Tibial artery (tissue), 4 donors: ENCODE results near the gene LRRC32.
"Not testable (repeated sequence)": the region's sequence is repeated elsewhere in the genome, so short reads cannot be mapped to it uniquely, and the experiment has no call there.

Experiments used
- DNase-seq, 2 donors: peaks; one replicate each; pipeline ENCODE4 v3.0.0-alpha.2; 2019
- H3K27ac ChIP-seq, 2 donors: fragments of 200-600 bp; sonication (generic) in 1 of 2; 1 replicate in 1 of 2; 2 replicates in 1 of 2; pipeline ENCODE4 v1.5.1; 2018 to 2019; ENCODE audit warnings: mild to moderate bottlenecking in 1 of 2
- H3K27me3 ChIP-seq, 2 donors: fragments of 200-600 bp; sonication (generic) in 1 of 2; one replicate each; pipeline versions ENCODE4 v1.5.1 to v1.6.0; 2016 to 2019
- H3K36me3 ChIP-seq, 3 donors: fragments of 200-600 bp; sonication (generic) in 2 of 3; one replicate each; pipeline ENCODE4 v1.5.1; 2016 to 2019; ENCODE audit warnings: mild to moderate bottlenecking in 2 of 3
- H3K4me1 ChIP-seq, 4 donors: fragments of 200-600 bp; sonication (generic) in 2 of 4; 1 replicate in 3 of 4; 2 replicates in 1 of 4; pipeline ENCODE4 v1.5.1; 2016 to 2019
- H3K4me3 ChIP-seq, 2 donors: fragments of 200-600 bp; sonication (generic) in 1 of 2; 1 replicate in 1 of 2; 2 replicates in 1 of 2; pipeline ENCODE4 v1.5.1; 2018 to 2019; ENCODE audit warnings: mild to moderate bottlenecking in 2 of 2
- H3K9me3 ChIP-seq, 3 donors: fragments of 200-600 bp; sonication (generic) in 1 of 3; one replicate each; pipeline ENCODE4 v1.5.1; 2016 to 2019
- CTCF ChIP-seq, 2 experiments: fragments of 200-600 bp in 1 of 2; fragments of 450-650 bp in 1 of 2; IDR thresholded peaks; one replicate each; pipeline ENCODE4 v1.5.1; 2017 to 2019; ENCODE audit warnings: antibody characterized with exemption in 2 of 2, mild to moderate bottlenecking in 1 of 2, moderate library complexity in 1 of 2
- intact Hi-C: fragments of 100-400 bp; cut with DNase I; formaldehyde crosslinking; loops from one replicate; pipeline ENCODE4 v1.15.0; 2023; ENCODE audit warnings: low total_unique reads

Gene LRRC32

GRCh38 chr11:76621466-76621865, 49.1 kb downstream of the LRRC32 start:
- Histone ChIP-seq H3K4me1 (peaks cover 0 to 45% (median 32%) of the 10 kb centered on the region in 4 donors), H3K36me3 (no peaks in the 10 kb centered on the region), H3K4me3 (no peak overlapping the region), H3K9me3 (peaks cover 0 to 9% (median 6%) of the 10 kb centered on the region in 3 donors), H3K27ac (peak overlapping the region; percentile 57 to 73), H3K27me3 (no peaks in the 10 kb centered on the region)
- intact Hi-C loops: loop anchor here (5.0 kb wide), 1 partner anchor 36 kb away; no protein-coding TSS in a partner anchor
- peak in 1 of 2 donors; percentile 64 for DNase-seq
- no peak for TF ChIP-seq CTCF (IDR thresholded peaks at IDR 0.05)

- Histone ChIP-seq H3K27me3 (no peaks in the 10 kb centered on the region), H3K27ac (peak overlapping the region; percentile 57 to 73), H3K4me3 (no peak overlapping the region), H3K4me1 (peaks cover 0 to 55% (median 42%) of the 10 kb centered on the region in 4 donors), H3K36me3 (no peaks in the 10 kb centered on the region), H3K9me3 (peaks cover 0 to 2% (median 1%) of the 10 kb centered on the region in 3 donors)
- intact Hi-C loops: loop anchor here (5.0 kb wide), 1 partner anchor 37 kb away; no protein-coding TSS in a partner anchor
- DNase-seq: peak in 1 of 2 donors; percentile 23
- no peak for TF ChIP-seq CTCF (IDR thresholded peaks at IDR 0.05)
Measured at GRCh38 chr11:76620489-76620888, 50.1 kb downstream of the LRRC32 start.

- H3K4me1 ChIP-seq: peaks cover 0 to 62% (median 49%) of the 10 kb centered on the region in 4 donors
- H3K27me3 ChIP-seq, H3K36me3 ChIP-seq, H3K9me3 ChIP-seq, DNase-seq, H3K4me3 ChIP-seq: not testable (repeated sequence)
- peak overlapping the region in 1 of 2 donors; percentile 73 for H3K27ac ChIP-seq
- intact Hi-C loops: loop anchor here (5.0 kb wide), 1 partner anchor 38 kb away; no protein-coding TSS in a partner anchor
Measured at GRCh38 chr11:76619801-76620200, 50.7 kb downstream of the LRRC32 start.

- DNase-seq: peak in 1 of 2 donors; percentile 74
- Histone ChIP-seq H3K36me3 (no peaks in the 10 kb centered on the region), H3K4me3 (no peak overlapping the region), H3K27me3 (no peaks in the 10 kb centered on the region), H3K9me3 (no peaks in the 10 kb centered on the region), H3K27ac (peak overlapping the region; percentile 78 to 87), H3K4me1 (peaks cover 0 to 71% (median 60%) of the 10 kb centered on the region in 4 donors)
- no peak for TF ChIP-seq CTCF (IDR thresholded peaks at IDR 0.05)
- intact Hi-C loops: no loop called here
Measured at GRCh38 chr11:76617553-76618265, 52.8 kb downstream of the LRRC32 start.

GRCh38 chr11:76616676-76617552, 53.6 kb downstream of the LRRC32 start:
- Histone ChIP-seq H3K4me1 (peaks cover 0 to 71% (median 54%) of the 10 kb centered on the region in 4 donors), H3K36me3 (no peaks in the 10 kb centered on the region), H3K4me3 (no peak overlapping the region), H3K27ac (peak overlapping the region; percentile 78 to 87), H3K9me3 (no peaks in the 10 kb centered on the region), H3K27me3 (no peaks in the 10 kb centered on the region)
- DNase-seq: peak in 1 of 2 donors; percentile 65
- intact Hi-C loops: no loop called here
- no peak for TF ChIP-seq CTCF (IDR thresholded peaks at IDR 0.05)
